HG02884 (cell line): ENCODE data around the gene LMOD3.

ENCODE experiments used
- ATAC-seq: cut with Tn5 transposase; IDR thresholded peaks from one replicate; pipeline ENCODE4 v1.9.1; 2021; ENCODE audit warnings: mild to moderate bottlenecking, moderate library complexity; ENCODE audit not compliant: unreplicated experiment

LMOD3 gene

DNA sequence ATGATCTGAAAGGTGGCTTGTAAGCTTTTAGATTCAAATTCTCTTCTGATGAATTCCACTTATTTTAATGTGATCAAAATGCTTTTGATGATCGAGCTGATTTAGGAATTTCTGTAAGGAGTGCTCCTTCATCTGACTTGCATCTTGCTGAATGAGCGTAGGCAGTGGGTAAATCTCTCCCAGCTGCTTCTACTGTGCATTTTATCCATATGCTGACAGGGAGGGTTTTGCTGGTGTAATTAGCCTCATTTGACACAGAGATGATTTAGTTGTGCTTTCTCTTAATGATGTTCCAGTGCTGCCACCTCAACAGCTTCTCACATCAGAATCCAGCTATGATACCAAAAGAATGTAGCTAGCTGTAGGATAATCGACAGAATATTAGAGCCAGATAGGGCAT is 3.8 kb upstream of the LMOD3 start:
- ATAC-seq: no peak

DNA sequence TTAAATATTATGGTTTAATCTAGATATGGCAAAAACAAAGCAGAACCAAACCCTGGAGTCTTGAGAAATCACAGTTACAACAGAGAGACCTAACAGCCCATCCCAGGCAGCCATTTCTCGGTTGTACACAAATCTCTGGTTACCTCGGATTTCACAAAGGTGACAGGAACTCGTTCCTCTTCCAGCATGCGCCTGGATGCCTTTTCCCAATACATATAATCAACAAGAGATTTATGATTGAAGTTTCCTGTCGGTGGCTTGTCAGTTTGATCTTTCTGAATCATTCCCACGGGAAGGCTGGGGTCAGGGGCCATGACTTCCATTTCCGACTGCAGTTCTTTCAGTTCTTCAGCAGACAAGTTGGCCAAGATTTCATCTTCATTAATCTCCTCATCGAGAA is 445 bp downstream of the LMOD3 start:
- no peak for ATAC-seq

DNA sequence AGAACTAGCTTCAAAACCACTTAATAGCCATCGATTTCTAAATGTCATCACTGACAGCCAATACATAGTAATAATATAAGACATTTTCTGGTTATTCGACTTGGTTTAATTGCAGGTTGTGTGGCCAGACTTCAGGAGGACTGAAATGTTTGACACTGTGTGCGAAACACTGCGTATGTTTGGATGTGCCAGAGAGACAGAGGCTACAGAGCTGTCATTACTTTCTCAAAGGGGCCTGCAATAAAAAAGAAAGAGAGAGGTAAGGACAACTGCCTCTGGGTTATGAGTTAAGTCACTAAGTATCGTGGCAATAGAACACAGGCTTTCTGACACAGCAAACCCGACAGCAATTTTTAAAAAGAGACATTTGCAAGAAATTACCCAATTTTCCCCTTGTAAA is 882 bp downstream of the LMOD3 start:
- no peak for ATAC-seq

DNA sequence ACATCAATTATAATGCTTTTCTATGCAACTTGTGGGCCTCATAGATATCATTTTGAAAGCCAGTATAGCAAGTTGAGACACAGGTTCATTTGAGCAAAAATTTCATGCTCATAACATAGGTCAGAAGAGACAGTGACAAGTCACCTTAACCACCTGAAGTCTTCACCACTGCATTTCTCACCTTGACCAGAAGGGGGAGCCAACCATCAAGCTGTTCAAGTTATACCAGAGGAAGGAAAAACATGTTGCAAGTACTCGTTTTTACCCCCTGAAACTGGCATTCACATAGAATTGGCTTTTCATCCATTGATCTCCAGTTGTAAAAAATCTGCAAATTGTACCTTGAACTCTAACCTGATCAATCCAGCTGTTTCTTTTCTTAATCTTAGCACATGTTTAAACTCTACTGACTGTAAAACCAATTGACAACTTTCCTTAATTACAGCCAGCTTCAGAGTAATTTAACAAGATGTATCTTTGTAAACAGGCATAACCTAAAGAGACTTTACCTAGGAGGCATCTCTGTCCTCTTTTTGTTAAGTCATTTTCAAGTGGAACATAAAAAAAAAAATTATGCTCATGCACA is 1.4 kb downstream of the LMOD3 start:
- ATAC-seq: peak; percentile 91

DNA sequence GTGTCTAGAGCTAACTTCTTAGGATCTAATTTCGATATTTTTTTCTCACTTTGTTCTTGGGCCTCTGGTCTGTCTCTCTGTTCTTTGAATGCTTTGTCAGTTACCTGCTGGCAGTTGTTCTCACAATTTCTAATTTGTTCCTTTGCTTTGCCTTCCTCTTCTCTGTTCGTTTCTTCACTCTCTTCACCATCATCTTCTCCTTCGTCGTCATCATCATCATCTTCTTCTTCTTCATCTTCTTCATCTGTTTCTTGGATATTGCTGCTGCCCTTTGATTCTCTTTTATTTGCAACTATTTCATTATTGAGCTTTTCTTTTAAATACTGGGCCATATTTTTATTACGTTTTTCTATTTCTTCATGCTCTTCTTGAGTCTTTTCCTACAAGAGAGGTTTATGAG is 2.7 kb downstream of the LMOD3 start:
- ATAC-seq: no peak

DNA sequence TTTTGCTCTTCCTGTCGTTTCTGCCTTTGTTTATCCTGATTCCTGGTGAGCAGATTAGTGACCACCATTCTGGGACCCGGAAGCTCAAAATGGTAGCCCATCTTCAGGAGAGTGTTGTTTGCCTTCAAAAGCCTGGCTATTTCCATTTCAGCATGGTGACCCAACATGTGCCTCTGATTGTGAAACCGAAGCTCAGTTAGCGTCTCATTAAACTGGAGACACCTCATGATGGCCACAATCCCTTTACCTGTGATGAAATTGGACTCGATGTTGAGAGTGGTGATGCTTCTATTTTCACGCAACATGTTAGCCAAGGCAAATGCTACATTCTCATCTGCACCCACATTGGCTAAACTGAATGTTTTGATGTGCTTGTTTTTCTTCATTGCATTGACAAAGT is 3.3 kb downstream of the LMOD3 start:
- ATAC-seq: no peak

DNA sequence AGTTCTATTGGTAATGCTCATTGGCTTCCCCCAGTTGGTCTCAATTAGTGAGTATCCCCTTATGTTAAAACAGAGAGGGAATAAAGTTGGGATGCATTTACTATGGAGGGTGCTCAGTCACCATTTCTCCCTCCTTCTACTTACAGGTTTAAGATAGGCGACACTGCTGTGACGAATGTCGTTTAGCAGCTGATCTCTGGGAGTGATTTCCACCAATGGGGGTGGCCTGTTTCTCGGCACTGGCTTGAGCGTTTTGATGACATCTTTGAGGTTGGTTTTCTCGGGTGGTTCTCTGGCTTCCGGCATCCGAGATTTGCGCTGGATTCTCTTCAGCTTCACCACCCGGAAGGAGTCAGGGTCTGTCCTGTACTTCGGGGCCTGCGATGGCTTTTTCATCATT is 3.8 kb downstream of the LMOD3 start:
- no peak for ATAC-seq

DNA sequence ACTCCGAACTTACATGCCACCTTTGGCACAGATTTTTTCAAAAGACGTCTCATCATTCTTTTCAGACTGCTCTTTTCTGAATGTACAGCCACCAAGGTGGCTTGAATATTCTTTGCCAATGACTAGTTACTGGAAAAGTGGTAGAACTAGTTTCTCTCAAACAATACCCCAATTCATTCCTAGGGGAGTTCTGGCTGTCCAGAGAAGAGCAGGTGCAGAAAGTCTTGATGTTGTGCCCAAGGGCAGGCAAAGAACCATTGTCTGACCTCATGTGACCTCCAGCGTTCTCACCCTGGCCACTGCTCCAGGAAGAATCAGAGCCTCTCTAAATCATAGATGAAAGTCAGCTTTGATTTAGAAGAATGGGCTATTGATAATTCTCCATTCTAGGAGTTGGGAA is 5.5 kb downstream of the LMOD3 start:
- ATAC-seq: no peak

DNA sequence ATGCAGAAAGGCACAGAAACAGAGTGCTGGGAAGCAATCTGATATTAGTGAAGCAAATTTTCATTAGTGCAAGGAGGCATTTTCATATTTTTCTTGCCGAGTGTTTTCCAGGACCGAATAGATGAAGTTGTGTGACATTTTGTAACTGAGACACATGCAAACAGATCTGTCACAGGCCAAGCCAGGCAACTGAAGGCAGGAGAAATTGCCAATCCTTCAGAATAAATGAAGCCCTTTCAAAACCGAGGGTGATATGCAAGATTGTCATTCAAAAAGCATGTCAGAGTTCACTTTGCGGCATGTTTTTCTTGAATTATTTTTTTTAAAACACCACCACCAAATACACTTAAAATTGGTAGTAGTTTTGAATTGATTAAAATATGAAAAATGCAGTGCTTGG is 6.2 kb downstream of the LMOD3 start:
- no peak for ATAC-seq

DNA sequence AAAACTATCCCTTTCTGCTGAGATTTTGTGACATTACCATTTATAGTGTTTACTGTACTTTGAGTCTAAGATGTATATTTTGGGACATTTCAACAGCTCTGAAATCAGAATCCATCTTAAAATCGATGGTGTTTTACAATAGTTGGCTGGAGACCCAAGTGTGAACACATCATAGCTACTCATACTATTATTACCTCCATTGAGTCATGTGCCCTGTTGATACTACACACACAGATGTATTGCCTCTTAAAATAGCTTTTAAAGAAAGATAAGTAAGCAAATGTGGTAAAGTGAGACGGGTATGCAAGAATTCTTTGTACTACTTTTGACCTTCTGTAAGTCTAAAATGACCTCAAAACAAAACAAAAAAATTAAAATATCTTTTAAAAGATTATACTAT is 6.7 kb downstream of the LMOD3 start:
- no peak for ATAC-seq

DNA sequence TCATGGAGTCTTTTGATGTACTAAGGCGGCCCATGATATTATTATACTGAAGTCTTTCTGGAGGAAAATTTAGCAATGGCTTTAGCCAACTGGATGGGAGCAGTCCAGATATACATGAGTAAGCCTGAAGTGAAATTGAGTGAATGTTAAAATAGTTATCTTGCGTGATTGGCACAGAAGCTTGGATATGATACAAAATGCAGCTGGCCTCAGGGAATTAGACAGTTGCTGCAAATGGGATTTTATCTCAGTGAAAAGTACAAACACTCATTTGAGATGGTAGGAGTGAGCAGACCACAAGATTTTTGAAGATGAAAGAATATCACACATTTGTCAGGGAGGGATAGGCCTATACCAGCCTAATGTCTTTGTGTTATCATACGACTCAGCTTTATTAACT is 8.9 kb downstream of the LMOD3 start:
- no peak for ATAC-seq

DNA sequence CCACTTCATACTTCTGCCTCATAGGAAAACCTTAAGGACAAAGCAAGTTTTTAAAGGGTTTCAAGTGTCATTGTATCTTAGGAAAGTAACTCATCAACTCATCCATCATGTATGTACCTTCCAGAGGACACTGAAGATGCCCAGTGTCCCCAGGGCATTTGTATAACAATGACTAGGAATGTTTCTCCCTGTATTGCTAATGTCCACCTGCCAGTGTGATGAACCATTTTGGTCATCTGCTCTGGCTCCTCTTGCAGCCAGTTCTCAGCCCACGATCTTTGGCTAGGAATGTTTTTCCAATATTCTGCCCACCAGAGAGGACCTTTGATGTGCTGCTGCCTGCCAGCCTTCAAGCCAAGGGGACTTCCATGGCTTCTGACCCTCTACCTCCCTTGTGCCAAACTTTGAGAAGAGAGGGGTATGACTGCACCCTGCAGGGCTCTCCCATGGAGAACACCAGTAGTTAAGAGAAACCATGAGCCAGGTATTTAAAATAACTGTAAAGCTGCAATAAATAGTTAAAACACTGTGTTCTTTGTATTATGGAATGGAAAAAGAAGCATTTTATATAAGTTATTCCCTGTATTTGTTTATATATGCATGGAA is 11.4 kb downstream of the LMOD3 start:
- ATAC-seq: no peak

DNA sequence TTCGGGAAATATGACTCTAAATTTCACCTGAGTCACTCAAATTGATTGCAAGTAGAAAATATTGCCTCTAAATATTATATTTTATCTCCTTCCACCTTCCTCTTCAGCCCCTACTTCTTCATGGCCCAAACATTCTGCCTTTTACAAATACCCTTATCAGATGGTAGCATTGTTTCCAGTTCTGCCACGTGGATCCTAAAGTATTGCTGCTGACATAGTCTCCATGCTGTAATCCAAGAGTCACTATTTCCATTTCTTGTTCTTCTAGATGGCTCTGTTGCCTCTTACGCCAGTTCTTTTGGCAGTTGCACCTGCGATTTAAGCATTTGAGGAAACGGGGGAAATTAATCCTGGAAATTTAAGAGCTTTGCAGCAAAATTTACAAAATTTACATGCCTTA is 13.6 kb downstream of the LMOD3 start:
- no peak for ATAC-seq

DNA sequence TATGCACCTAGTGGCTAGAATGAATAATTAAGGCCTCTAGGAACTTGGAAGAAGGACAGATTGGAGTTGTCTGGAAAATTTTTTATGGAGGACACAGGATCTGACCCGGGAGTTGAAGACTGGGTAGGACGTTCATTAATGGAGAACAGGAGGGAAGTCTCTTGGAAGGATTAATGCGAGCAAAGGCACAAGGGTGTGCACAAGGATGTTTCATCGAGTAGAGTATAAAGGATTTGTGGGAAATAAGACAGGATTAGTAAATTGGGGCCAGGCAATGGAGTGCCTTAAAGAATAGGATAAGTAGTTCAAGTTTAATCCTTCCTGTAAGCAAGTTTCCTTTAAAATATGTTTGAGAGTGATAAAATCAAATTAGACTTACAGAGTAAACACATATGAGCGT is 14.6 kb downstream of the LMOD3 start:
- ATAC-seq: no peak

DNA sequence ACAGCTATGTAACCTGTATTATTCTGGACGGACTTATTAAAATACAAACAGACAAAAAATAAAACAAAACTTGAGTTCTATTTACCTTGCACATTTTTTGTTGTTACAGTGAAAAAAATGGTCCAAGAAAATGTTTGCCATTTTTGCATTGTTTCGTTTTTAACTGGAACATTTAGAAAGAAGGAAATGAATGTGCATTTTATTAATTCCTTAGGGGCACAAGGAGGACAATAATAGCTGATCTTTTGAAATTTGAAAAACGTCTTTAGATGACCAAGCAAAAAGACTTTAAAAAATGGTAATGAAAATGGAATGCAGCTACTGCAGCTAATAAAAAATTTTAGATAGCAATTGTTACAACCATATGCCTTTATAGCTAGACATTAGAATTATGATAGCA is 17.1 kb downstream of the LMOD3 start:
- ATAC-seq: no peak

DNA sequence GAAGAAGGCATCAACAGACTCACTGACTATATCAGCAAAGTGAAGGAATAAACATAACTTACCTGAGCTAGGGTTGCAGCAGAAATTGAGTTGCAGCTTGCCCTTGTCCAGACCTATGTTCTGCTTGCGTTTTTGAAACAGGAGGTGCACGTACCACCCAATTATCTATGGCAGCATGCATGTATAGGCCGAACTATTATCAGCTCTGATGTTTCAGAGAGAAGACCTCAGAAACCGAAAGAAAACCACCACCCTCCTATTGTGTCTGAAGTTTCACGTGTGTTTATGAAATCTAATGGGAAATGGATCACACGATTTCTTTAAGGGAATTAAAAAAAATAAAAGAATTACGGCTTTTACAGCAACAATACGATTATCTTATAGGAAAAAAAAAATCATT is 17.8 kb downstream of the LMOD3 start:
- no peak for ATAC-seq

DNA sequence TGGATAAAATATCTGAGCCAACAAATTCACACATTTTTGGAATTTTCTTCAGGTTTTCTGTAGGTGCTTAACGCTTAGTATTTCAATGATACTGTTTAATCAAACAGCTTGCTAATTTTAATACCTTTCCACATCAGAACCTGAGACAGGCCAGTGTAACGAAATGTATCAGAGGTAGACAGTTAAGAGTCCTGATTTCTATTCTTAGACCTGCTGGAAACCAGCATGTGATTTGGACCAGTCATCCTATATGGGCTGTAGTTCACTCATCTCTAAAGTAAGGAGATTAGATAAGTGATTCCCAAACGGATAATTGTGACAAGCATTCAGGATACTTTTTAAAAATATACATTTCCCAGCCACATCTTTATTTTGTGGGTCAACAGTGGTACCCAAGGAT is 19.3 kb downstream of the LMOD3 start:
- ATAC-seq: no peak

DNA sequence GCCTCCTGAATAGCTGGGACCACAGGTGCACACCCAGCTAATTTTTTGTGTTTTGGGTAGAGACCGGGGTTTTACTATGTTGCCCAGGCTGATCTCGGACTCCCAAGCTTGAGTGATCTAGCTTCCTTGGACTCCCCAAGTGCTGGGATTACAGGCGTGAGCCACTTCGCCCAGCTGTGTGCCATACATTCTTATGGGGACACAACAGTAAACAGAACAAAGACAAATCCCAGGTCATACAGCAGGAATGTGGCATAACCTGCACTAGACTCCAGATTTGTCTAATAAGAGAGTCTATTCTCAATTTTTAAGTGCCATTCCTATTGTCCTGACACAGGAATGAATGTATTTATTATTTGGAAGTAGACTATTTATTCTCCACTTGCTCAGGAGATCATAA is 20.0 kb downstream of the LMOD3 start:
- no peak for ATAC-seq

DNA sequence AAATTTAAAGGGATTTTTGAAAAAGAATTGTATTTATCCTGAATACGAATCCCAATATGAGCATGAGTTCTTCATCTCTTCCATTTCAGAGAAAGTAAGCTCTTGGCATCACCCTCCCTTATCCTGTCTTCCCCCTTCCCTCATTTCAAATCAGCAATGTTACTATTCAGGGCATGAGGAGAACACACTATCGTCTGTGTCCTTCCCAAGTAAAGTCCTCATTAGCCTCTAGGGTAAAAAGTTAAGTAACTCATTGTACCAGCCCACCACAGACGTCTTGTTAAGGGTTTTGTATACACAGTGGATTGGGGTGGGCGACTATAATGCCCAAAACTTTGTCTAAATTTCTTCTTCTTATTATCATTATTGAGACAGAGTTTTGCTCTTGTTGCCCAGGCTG is 22.8 kb downstream of the LMOD3 start:
- ATAC-seq: no peak

DNA sequence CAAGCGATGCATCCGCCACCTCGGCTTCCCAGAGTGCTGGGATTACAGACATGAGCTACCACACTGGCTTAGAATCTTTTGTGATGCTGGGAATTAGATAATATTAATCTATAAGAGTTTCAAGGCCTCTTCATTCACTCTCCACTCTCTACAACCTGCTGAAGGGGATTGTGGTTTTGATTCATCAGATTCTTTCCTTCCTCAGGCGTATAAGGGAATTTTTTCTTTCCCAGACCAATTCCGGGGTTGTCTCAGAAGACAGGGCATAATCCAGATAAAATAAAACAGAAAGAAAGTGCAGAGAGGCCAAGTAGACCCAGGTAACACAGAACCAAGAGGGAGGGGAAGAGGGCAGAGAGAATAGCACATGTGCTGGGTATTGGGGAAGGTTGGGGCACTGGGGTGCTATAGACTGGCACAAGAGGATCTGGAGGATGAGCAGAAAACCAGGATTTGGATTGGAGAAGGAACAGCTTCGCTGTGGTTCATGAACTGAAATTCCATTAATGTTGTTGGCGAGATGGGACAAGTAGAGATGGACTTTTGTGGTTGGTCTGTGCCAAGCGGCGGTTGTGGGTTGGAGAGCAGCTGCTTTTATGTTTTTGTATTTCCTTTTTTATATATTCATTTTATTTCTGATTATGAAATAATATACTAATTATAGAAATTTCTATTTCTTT is 24.8 kb downstream of the LMOD3 start:
- no peak for ATAC-seq

DNA sequence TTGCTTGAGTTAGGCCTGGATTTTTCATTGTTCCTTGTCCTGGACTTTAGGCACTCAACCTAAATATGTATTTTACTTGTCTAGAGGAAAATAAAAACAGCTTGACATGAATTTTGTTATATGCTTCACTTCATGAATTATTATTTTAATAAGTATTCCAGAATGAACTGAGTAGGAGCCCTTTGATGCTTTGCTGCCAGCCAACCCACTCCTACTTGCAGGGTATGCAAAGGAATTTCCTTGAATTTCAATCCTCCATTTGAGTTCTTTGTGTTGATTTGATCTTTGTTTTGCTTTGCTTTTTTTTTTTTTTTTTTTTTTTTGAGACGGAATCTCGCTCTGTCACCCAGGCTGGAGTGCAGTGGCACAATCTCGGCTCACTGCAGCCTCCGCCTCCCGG is 26.1 kb downstream of the LMOD3 start:
- ATAC-seq: no peak

DNA sequence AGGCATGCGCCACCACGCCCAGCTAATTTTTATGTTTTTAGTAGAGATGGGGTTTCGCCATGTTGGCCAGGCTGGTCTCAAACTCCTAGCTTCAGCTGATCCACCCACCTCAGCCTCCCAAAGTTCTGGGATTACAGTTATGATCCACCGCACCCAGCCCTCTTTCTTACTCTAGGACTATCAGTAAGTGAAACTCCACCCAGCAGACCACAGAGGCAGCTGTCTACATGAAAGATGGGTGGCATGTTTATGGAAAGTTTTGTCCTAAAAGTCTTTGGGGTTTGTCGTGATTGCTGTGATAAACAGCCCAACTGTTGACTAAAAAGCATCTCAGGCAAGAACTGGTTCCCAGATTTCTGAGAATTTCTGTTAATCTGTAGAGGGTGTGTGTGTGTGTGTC is 26.8 kb downstream of the LMOD3 start:
- ATAC-seq: no peak
